Neural cell (in vitro differentiated cells): ENCODE measurements around the gene LGALS3.

Experiments used
- EP300 ChIP-seq: fragments of 450-650 bp; conservative IDR thresholded peaks from 2 replicates; pipeline ENCODE4 v1.6.1; 2014; ENCODE audit warnings: antibody characterized with exemption, mild to moderate bottlenecking, moderate library complexity; ENCODE audit not compliant: poor library complexity, severe bottlenecking
- EZH2 ChIP-seq: fragments of 200-600, 300-800 bp; shearing (Covaris generic), sonication (generic); IDR thresholded peaks from 2 replicates; pipeline ENCODE4 v1.6.1; 2014; ENCODE audit warnings: antibody characterized with exemption, low read length, borderline replicate concordance, mild to moderate bottlenecking; ENCODE audit not compliant: insufficient read depth, poor library complexity, severe bottlenecking
- MXI1 ChIP-seq: fragments of 450-650 bp; conservative IDR thresholded peaks from 2 replicates; pipeline ENCODE4 v1.6.1; 2014; ENCODE audit warnings: antibody characterized with exemption, mild to moderate bottlenecking; ENCODE audit not compliant: poor library complexity, severe bottlenecking
- POLR2AphosphoS5 ChIP-seq: IDR thresholded peaks from 2 replicates; pipeline ENCODE4 v1.6.1; 2012
- RAD21 ChIP-seq: fragments of 450-650 bp; conservative IDR thresholded peaks from 2 replicates; pipeline ENCODE4 v1.6.1; 2014; ENCODE audit warnings: antibody characterized with exemption, mild to moderate bottlenecking, moderate library complexity
- REST ChIP-seq: IDR thresholded peaks from 2 replicates; pipeline ENCODE4 v1.6.1; 2012; ENCODE audit warnings: borderline replicate concordance
- SMC3 ChIP-seq: fragments of 450-650 bp; conservative IDR thresholded peaks from 2 replicates; pipeline ENCODE4 v1.6.1; 2014; ENCODE audit warnings: antibody characterized with exemption, mild to moderate bottlenecking, moderate library complexity; ENCODE audit not compliant: poor library complexity
- TAF1 ChIP-seq: IDR thresholded peaks from 2 replicates; pipeline ENCODE4 v1.6.1; 2012; ENCODE audit warnings: low read depth
- TF ChIP-seq, protein P1 (sequence below): fragments of 450-650 bp; IDR thresholded peaks from 2 replicates; pipeline ENCODE4 v1.5.1; 2014; ENCODE audit warnings: antibody characterized with exemption, mild to moderate bottlenecking, moderate library complexity; ENCODE audit not compliant: poor library complexity, severe bottlenecking

- TF ChIP-seq, protein P1, sequence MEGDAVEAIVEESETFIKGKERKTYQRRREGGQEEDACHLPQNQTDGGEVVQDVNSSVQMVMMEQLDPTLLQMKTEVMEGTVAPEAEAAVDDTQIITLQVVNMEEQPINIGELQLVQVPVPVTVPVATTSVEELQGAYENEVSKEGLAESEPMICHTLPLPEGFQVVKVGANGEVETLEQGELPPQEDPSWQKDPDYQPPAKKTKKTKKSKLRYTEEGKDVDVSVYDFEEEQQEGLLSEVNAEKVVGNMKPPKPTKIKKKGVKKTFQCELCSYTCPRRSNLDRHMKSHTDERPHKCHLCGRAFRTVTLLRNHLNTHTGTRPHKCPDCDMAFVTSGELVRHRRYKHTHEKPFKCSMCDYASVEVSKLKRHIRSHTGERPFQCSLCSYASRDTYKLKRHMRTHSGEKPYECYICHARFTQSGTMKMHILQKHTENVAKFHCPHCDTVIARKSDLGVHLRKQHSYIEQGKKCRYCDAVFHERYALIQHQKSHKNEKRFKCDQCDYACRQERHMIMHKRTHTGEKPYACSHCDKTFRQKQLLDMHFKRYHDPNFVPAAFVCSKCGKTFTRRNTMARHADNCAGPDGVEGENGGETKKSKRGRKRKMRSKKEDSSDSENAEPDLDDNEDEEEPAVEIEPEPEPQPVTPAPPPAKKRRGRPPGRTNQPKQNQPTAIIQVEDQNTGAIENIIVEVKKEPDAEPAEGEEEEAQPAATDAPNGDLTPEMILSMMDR: no peak
- no peak for TF ChIP-seq POLR2AphosphoS5
- TF ChIP-seq EP300: no peak
- TF ChIP-seq RAD21: no peak
- no peak for TF ChIP-seq SMC3
- TF ChIP-seq REST: no peak
- no peak for TF ChIP-seq EZH2
- no peak for TF ChIP-seq MXI1
- TF ChIP-seq TAF1: no peak
Measured at GRCh38 chr14:55129428-55130195, 560 bp downstream of the LGALS3 start.
